H1 (cell line): Measurements from ENCODE around the gene ACTR1A. TPM values are rescaled to one million over a fixed set of nuclear protein-coding genes. Genes with fewer than 3 reads are reported as not detected.

Experiments used
- CTCF ChIA-PET: fragments of 300-600 bp; sonication (Branson Sonifier 250); formaldehyde crosslinking; loops from one replicate; lab custom pipeline; 2021; ENCODE audit not compliant: partially characterized antibody; lab: Charles Lee
- POLR2A ChIA-PET: fragments of 300-600 bp; sonication (Branson Sonifier 250); formaldehyde crosslinking; loops from one replicate; lab custom pipeline; 2021; ENCODE audit warnings: inconsistent platforms; ENCODE audit not compliant: partially characterized antibody; lab: Charles Lee
- DNase-seq, 2 experiments: peaks; one replicate each; pipeline versions ENCODE4 v3.0.0 to v3.0.0-alpha.2; 2010 to 2022; ENCODE audit warnings: low spot score in 2 of 2, low read depth in 1 of 2, mixed read lengths in 1 of 2
- FAIRE-seq: peaks from 2 replicates; lab custom pipeline; 2011; peaks lifted over from hg19 to GRCh38; lab: Jason Lieb, UNC
- H2AFZ ChIP-seq: 2 replicates; pipeline ENCODE4 v1.8.1; 2012; ENCODE audit warnings: low read length, inconsistent platforms
- H2AK5ac ChIP-seq: 2 replicates; pipeline ENCODE4 v1.6.1; 2013; ENCODE audit warnings: low read depth, low read length
- H2BK120ac ChIP-seq: replicated peaks from 2 replicates; pipeline ENCODE3; 2013; ENCODE audit warnings: low read depth, low read length, inconsistent platforms
- H2BK12ac ChIP-seq: 2 replicates; pipeline ENCODE4 v1.6.1; 2013; ENCODE audit warnings: low read depth, low read length
- H2BK15ac ChIP-seq: 2 replicates; pipeline ENCODE4 v1.6.1; 2013; ENCODE audit warnings: low read length
- H2BK20ac ChIP-seq: 2 replicates; pipeline ENCODE4 v1.6.1; 2013; ENCODE audit warnings: low read length
- H2BK5ac ChIP-seq: 2 replicates; pipeline ENCODE4 v1.6.1; 2013; ENCODE audit warnings: low read depth, low read length
- H3K14ac ChIP-seq: 2 replicates; pipeline ENCODE4 v1.6.1; 2013; ENCODE audit warnings: inconsistent platforms; ENCODE audit not compliant: insufficient read length
- H3K18ac ChIP-seq: 2 replicates; pipeline ENCODE4 v1.6.1; 2013; ENCODE audit warnings: low read length; ENCODE audit errors: extremely low read depth
- H3K23ac ChIP-seq: 2 replicates; pipeline ENCODE4 v1.6.1; 2013; ENCODE audit warnings: inconsistent platforms; ENCODE audit not compliant: insufficient read length
- H3K23me2 ChIP-seq: 2 replicates; pipeline ENCODE4 v1.6.1; 2013; ENCODE audit warnings: low read depth, low read length
- H3K27ac ChIP-seq: 2 replicates; pipeline ENCODE4 v1.6.1; 2011; ENCODE audit warnings: low read depth, low read length, inconsistent platforms
- H3K27me3 ChIP-seq, 4 experiments: replicated peaks in 1 of 4; 1 replicate in 1 of 4; 2 replicates in 3 of 4; pipeline versions ENCODE4 v1.6.1 to v1.8.1; 2011 to 2013; ENCODE audit warnings: low read length in 3 of 4, mild to moderate bottlenecking in 3 of 4, inconsistent platforms in 2 of 4, mixed read lengths in 2 of 4, moderate library complexity in 1 of 4; ENCODE audit not compliant: control insufficient read depth in 3 of 4, insufficient read depth in 3 of 4; ENCODE audit errors: extremely low read depth in 1 of 4
- H3K36me3 ChIP-seq, 4 experiments: 2 replicates each; pipeline versions ENCODE4 v1.6.1 to v1.8.1; 2011 to 2013; ENCODE audit warnings: mild to moderate bottlenecking in 4 of 4, low read length in 3 of 4, moderate library complexity in 2 of 4, control low read depth in 1 of 4, inconsistent platforms in 1 of 4; ENCODE audit not compliant: insufficient read depth in 4 of 4, control insufficient read depth in 2 of 4
- H3K4ac ChIP-seq: replicated peaks from 2 replicates; pipeline ENCODE3; 2013; ENCODE audit warnings: low read length, low read depth, mixed read lengths, inconsistent platforms; ENCODE audit not compliant: insufficient read length
- H3K4me1 ChIP-seq, 4 experiments: replicated peaks in 1 of 4; 1 replicate in 1 of 4; 2 replicates in 3 of 4; pipeline versions ENCODE4 v1.6.1 to v1.8.1; 2011 to 2013; ENCODE audit warnings: low read length in 3 of 4, inconsistent platforms in 2 of 4, mixed read lengths in 1 of 4; ENCODE audit not compliant: insufficient read depth in 4 of 4, control insufficient read depth in 3 of 4
- H3K4me2 ChIP-seq, 2 experiments: 2 replicates each; pipeline versions ENCODE4 v1.6.1 to v1.8.1; 2011 to 2013; ENCODE audit warnings: low read depth in 2 of 2, low read length in 2 of 2, control low read depth in 1 of 2, inconsistent platforms in 1 of 2, mild to moderate bottlenecking in 1 of 2; ENCODE audit not compliant: insufficient read depth in 1 of 2
- H3K4me3 ChIP-seq, 4 experiments: fragments of 200-600, 300-600 bp in 1 of 4; sonication (generic), shearing (Covaris generic), sonication (Bioruptor Twin) in 1 of 4; 2 replicates each; pipeline versions ENCODE4 v1.5.1 to v1.8.1; 2011 to 2016; ENCODE audit warnings: low read length in 4 of 4, low read depth in 3 of 4, control low read depth in 2 of 4, inconsistent platforms in 2 of 4, mild to moderate bottlenecking in 2 of 4, mixed read lengths in 1 of 4, moderate library complexity in 1 of 4; ENCODE audit not compliant: insufficient read depth in 2 of 4; ENCODE audit errors: extremely low read depth in 1 of 4
- H3K56ac ChIP-seq: replicated peaks from 2 replicates; pipeline ENCODE3; 2013; ENCODE audit warnings: low read depth, mild to moderate bottlenecking, mixed read lengths, low read length, inconsistent platforms; ENCODE audit not compliant: insufficient read length
- H3K79me1 ChIP-seq: 2 replicates; pipeline ENCODE4 v1.6.1; 2013; ENCODE audit warnings: low read depth, low read length, control low read depth
- H3K79me2 ChIP-seq, 2 experiments: 2 replicates each; pipeline versions ENCODE4 v1.6.1 to v1.8.1; 2012 to 2013; ENCODE audit warnings: low read length in 2 of 2, mild to moderate bottlenecking in 2 of 2, inconsistent platforms in 1 of 2; ENCODE audit not compliant: insufficient read depth in 2 of 2, control insufficient read depth in 1 of 2
- H3K9ac ChIP-seq, 4 experiments: replicated peaks in 1 of 4; 1 replicate in 1 of 4; 2 replicates in 3 of 4; pipeline versions ENCODE4 v1.6.1 to v1.8.1; 2011 to 2013; ENCODE audit warnings: low read depth in 3 of 4, low read length in 3 of 4, control low read depth in 2 of 4, mild to moderate bottlenecking in 2 of 4, moderate library complexity in 2 of 4, inconsistent platforms in 1 of 4; ENCODE audit errors: extremely low read depth in 1 of 4
- H3K9me3 ChIP-seq, 2 experiments: 2 replicates each; pipeline versions ENCODE4 v1.6.1 to v1.8.1; 2012 to 2013; ENCODE audit warnings: mild to moderate bottlenecking in 2 of 2, moderate library complexity in 2 of 2, control low read depth in 1 of 2, inconsistent platforms in 1 of 2, low read depth in 1 of 2, low read length in 1 of 2, mixed read lengths in 1 of 2; ENCODE audit not compliant: insufficient read depth in 2 of 2
- H4K20me1 ChIP-seq, 2 experiments: replicated peaks in 1 of 2; 2 replicates each; pipeline versions ENCODE3 to v1.8.1; 2011 to 2013; ENCODE audit warnings: inconsistent platforms in 2 of 2, low read length in 2 of 2, mild to moderate bottlenecking in 1 of 2; ENCODE audit not compliant: insufficient read depth in 2 of 2, control insufficient read depth in 1 of 2
- H4K5ac ChIP-seq: 2 replicates; pipeline ENCODE4 v1.6.1; 2013; ENCODE audit warnings: low read length, low read depth, mixed read lengths, inconsistent platforms; ENCODE audit not compliant: insufficient read length
- H4K8ac ChIP-seq: 2 replicates; pipeline ENCODE4 v1.8.0; 2013; ENCODE audit warnings: mild to moderate bottlenecking, moderate library complexity, low read length, inconsistent platforms; ENCODE audit not compliant: insufficient read depth; ENCODE audit errors: extremely low read depth
- H4K91ac ChIP-seq: replicated peaks from 2 replicates; pipeline ENCODE3; 2013; ENCODE audit warnings: low read length, mixed read lengths, inconsistent platforms; ENCODE audit not compliant: insufficient read length
- BRCA1 ChIP-seq: IDR thresholded peaks from 2 replicates; pipeline ENCODE4 v1.6.1; 2012; ENCODE audit warnings: low read depth, low read length, improper control_type of control experiment
- KDM1A ChIP-seq: fragments of 200-600, 300-600 bp; sonication (generic); IDR thresholded peaks from 2 replicates; pipeline ENCODE4 v1.7.1; 2016; ENCODE audit warnings: mild to moderate bottlenecking, low read length, borderline replicate concordance
- NRF1 ChIP-seq: IDR thresholded peaks from 2 replicates; pipeline ENCODE4 v1.6.1; 2011; ENCODE audit warnings: mild to moderate bottlenecking, low read depth, low read length, improper control_type of control experiment
- RBBP5 ChIP-seq: IDR thresholded peaks from 2 replicates; pipeline ENCODE4 v1.7.1; 2012; ENCODE audit warnings: low read depth, mild to moderate bottlenecking, inconsistent platforms, low read length, moderate library complexity, borderline replicate concordance
- SIN3A ChIP-seq, 2 experiments: IDR thresholded peaks in 1 of 2; conservative IDR thresholded peaks in 1 of 2; 2 replicates each; pipeline ENCODE4 v1.6.1; 2011 to 2012; ENCODE audit warnings: low read length in 2 of 2, improper control_type of control experiment in 1 of 2, low read depth in 1 of 2, mild to moderate bottlenecking in 1 of 2
- TAF7 ChIP-seq: optimal IDR thresholded peaks from 2 replicates; pipeline ENCODE3; 2011; ENCODE audit warnings: low read depth, mild to moderate bottlenecking, inconsistent platforms, low read length, moderate library complexity, borderline replicate concordance
- WGBS, 2 experiments: shearing (Covaris generic) in 1 of 2; methylation state at CpG; one replicate each; pipeline versions ENCODE4 v1.1.6 to v1.1.7; 2013 to 2015; ENCODE audit warnings: low lambda C conversion rate in 2 of 2, mixed read lengths in 2 of 2, inconsistent platforms in 1 of 2, low coverage in 1 of 2, missing lambda C conversion rate in 1 of 2; ENCODE audit not compliant: insufficient replicate concordance in 2 of 2, insufficient coverage in 1 of 2, insufficient read length in 1 of 2; ENCODE audit errors: extremely low coverage in 1 of 2, missing lambda C conversion rate in 1 of 2; 5-methylcytosine and 5-hydroxymethylcytosine counted together
- polyA plus RNA-seq, 7 experiments: library from polyadenylated mRNA; depleted of rRNA in 3 of 7; stranded (reverse) in 5 of 7; unstranded in 2 of 7; fragments of >200 nt in 5 of 7; fragments of 200-250 nt in 2 of 7; gene quantifications; 1 replicate in 5 of 7; 2 replicates in 1 of 7; 4 replicates in 1 of 7; pipeline versions ENCODE4 v1.2.1 to v1.2.3, GENCODE V29; 2011 to 2013; ENCODE audit warnings: missing spikeins in 2 of 7, mixed read lengths in 2 of 7
- total RNA-seq: library from RNA; stranded (reverse); fragmentation: NEBNext Ultra II Directional; extraction: Animal tissue kit (Norgen Biotek cat#: 25700); gene quantifications from 2 replicates; pipeline ENCODE4 v1.2.1, GENCODE V29; 2021

Gene ACTR1A
- total and polyA plus RNA-seq, 2 of the 8 experiments (the other 6 are each of a cell fraction or from before 2014, with no cell fraction given): 78.6 to 86.3 TPM

GRCh38 chr10:102497545-102497944 is 5.0 kb downstream of the ACTR1A start:
- TF ChIP-seq TAF7 (no peak), RBBP5 (no peak), NRF1 (no peak), BRCA1 (no peak), SIN3A (conservative IDR thresholded peaks at IDR 0.05 in 1 of 2, IDR thresholded peaks at IDR 0.05 in 1 of 2; ENCODE audit: low read depth in 1 of 2, low read length in 2 of 2) (no peak), KDM1A (no peak)
- H2BK15ac ChIP-seq: no peak overlapping the region
- H4K5ac ChIP-seq: no peak overlapping the region
- no peak overlapping the region for H4K91ac ChIP-seq
- no peak overlapping the region for H3K23ac ChIP-seq
- H2AK5ac ChIP-seq: no peak overlapping the region
- H3K27me3 ChIP-seq: no peaks in the 10 kb centered on the region
- no peak overlapping the region for H3K4me3 ChIP-seq
- no peak overlapping the region for H3K9ac ChIP-seq
- H3K14ac ChIP-seq: no peak overlapping the region
- 89% methylated on average over 1 of the region's 1 CpG; no CpG with 5 or more reads in 1 of the 2 experiments for WGBS, 2 experiments
- no peak overlapping the region for H2BK5ac ChIP-seq
- H3K79me1 ChIP-seq: peaks cover 9% of the 10 kb centered on the region
- FAIRE-seq: no peak
- no peak overlapping the region for H3K4ac ChIP-seq
- POLR2A ChIA-PET: no interaction called here
- H3K27ac ChIP-seq: no peak overlapping the region
- H3K9me3 ChIP-seq: no peaks in the 10 kb centered on the region
- no peak for DNase-seq
- H4K20me1 ChIP-seq: peaks cover 4 to 17% of the 10 kb centered on the region in 2 experiments
- CTCF ChIA-PET: interaction anchor here (2.3 kb wide), 1 partner anchor 19 kb away, joined by 6 read pairs; no protein-coding TSS in a partner anchor
- no peak overlapping the region for H2BK120ac ChIP-seq
- H3K4me1 ChIP-seq: peaks cover 0 to 3% (median 0%) of the 10 kb centered on the region in 4 experiments; a peak in 1 of 7 replicates
- no peak overlapping the region for H2BK12ac ChIP-seq
- H4K8ac ChIP-seq: no peak overlapping the region
- no peak overlapping the region for H2BK20ac ChIP-seq
- H3K36me3 ChIP-seq: no peaks in the 10 kb centered on the region
- no peak overlapping the region for H2AFZ ChIP-seq
- H3K18ac ChIP-seq: no peak overlapping the region
- no peak overlapping the region for H3K56ac ChIP-seq
- H3K23me2 ChIP-seq: peaks cover 6% of the 10 kb centered on the region
- H3K4me2 ChIP-seq: no peak overlapping the region
- peaks cover 0 to 59% of the 10 kb centered on the region in 2 experiments; a peak in 3 of 4 replicates for H3K79me2 ChIP-seq
